GM23338 (cell line): Measurements from ENCODE around the gene YPEL3. TPM values are rescaled to one million over a fixed set of nuclear protein-coding genes. Genes with fewer than 3 reads are reported as not detected.
A peak's percentile ranks its signal among the peaks of the same experiment; 100 is the strongest.

Experiments used
- ATAC-seq: fragments of 200-7000 bp; cut with Tn5 transposase; 3 replicates; pipeline ENCODE4 v1.9.1; 2020
- DNase-seq: peaks from one replicate; pipeline ENCODE4 v3.0.0-alpha.2; 2015; ENCODE audit warnings: low spot score
- H2AFZ ChIP-seq: fragments of 200-600 bp; sonication (generic); 2 replicates; pipeline ENCODE4 v1.8.0; 2016; ENCODE audit warnings: antibody characterized with exemption, mild to moderate bottlenecking, moderate library complexity
- H3F3A ChIP-seq: fragments of 200-600 bp; sonication (generic); replicated peaks from 2 replicates; pipeline ENCODE4 v1.8.0; 2017; ENCODE audit warnings: antibody characterized with exemption, mixed run types, low read depth
- H3K27ac ChIP-seq: fragments of 200-600 bp; sonication (generic); 2 replicates; pipeline ENCODE4 v1.6.1; 2016; ENCODE audit warnings: low read depth
- H3K27me3 ChIP-seq: fragments of 200-600 bp; sonication (generic); 2 replicates; pipeline ENCODE4 v1.8.0; 2016; ENCODE audit warnings: mild to moderate bottlenecking, mixed run types, moderate library complexity; ENCODE audit not compliant: insufficient read depth
- H3K36me3 ChIP-seq: fragments of 200-600 bp; sonication (generic); 2 replicates; pipeline ENCODE4 v1.8.0; 2016; ENCODE audit warnings: mild to moderate bottlenecking; ENCODE audit not compliant: insufficient read depth
- H3K4me1 ChIP-seq: fragments of 200-600 bp; sonication (generic); 2 replicates; pipeline ENCODE4 v1.8.0; 2016; ENCODE audit warnings: mild to moderate bottlenecking, moderate library complexity; ENCODE audit not compliant: insufficient read depth
- H3K4me2 ChIP-seq: fragments of 200-600 bp; sonication (generic); 2 replicates; pipeline ENCODE4 v1.7.1; 2017; ENCODE audit warnings: mixed run types
- H3K4me3 ChIP-seq: fragments of 200-600 bp; sonication (generic); 2 replicates; pipeline ENCODE4 v1.6.1; 2016; ENCODE audit warnings: mixed run types
- H3K79me2 ChIP-seq: fragments of 200-600 bp; sonication (generic); replicated peaks from 2 replicates; pipeline ENCODE4 v1.8.0; 2017; ENCODE audit warnings: mild to moderate bottlenecking; ENCODE audit not compliant: insufficient read depth
- H3K9me2 ChIP-seq: fragments of 200-600 bp; sonication (generic); 2 replicates; pipeline ENCODE4 v1.8.0; 2017; ENCODE audit not compliant: insufficient read depth
- H4K20me1 ChIP-seq: fragments of 200-600 bp; sonication (generic); replicated peaks from 2 replicates; pipeline ENCODE4 v1.8.0; 2017; ENCODE audit warnings: mild to moderate bottlenecking; ENCODE audit not compliant: insufficient read depth
- H3K27ac Mint-ChIP-seq: 2 replicates; pipeline ENCODE4 v1.8.0; 2020; ENCODE audit warnings: inconsistent platforms, mild to moderate bottlenecking, moderate library complexity, mixed read lengths
- H3K27me3 Mint-ChIP-seq: 3 replicates; pipeline ENCODE4 v1.8.0; 2022; ENCODE audit warnings: low read depth, mild to moderate bottlenecking, moderate library complexity, mixed read lengths, inconsistent platforms; ENCODE audit not compliant: insufficient read depth, poor library complexity
- H3K36me3 Mint-ChIP-seq: 3 replicates; pipeline ENCODE4 v1.8.0; 2021; ENCODE audit warnings: low read depth, mild to moderate bottlenecking, inconsistent platforms, moderate library complexity, mixed read lengths
- H3K4me1 Mint-ChIP-seq: 3 replicates; pipeline ENCODE4 v1.8.0; 2020; ENCODE audit warnings: mild to moderate bottlenecking, inconsistent platforms, mixed read lengths
- H3K4me3 Mint-ChIP-seq: 3 replicates; pipeline ENCODE4 v1.8.0; 2021; ENCODE audit warnings: moderate library complexity, mild to moderate bottlenecking, inconsistent platforms, mixed read lengths
- H3K9me3 Mint-ChIP-seq: 3 replicates; pipeline ENCODE4 v1.8.0; 2020; ENCODE audit warnings: moderate library complexity, mild to moderate bottlenecking, inconsistent platforms, mixed read lengths
- CREB1 ChIP-seq: fragments of 250-450 bp; sonication (Bioruptor Pico); IDR thresholded peaks from 2 replicates; pipeline ENCODE4 v1.5.0; 2020; ENCODE audit warnings: low read depth, mild to moderate bottlenecking, moderate library complexity
- ETS1 ChIP-seq: IDR thresholded peaks from 2 replicates; pipeline ENCODE4 v1.6.1; 2016; ENCODE audit warnings: antibody characterized with exemption
- EZH2phosphoT487 ChIP-seq: fragments of 200-600 bp; sonication (generic); IDR thresholded peaks from one replicate; pipeline ENCODE4 v1.8.1; 2018; ENCODE audit warnings: antibody characterized with exemption; ENCODE audit not compliant: unreplicated experiment
- POLR2AphosphoS5 ChIP-seq: IDR thresholded peaks from 2 replicates; pipeline ENCODE4 v1.6.1; 2016; ENCODE audit warnings: antibody characterized with exemption, low read depth
- STAT1 ChIP-seq: IDR thresholded peaks from one replicate; pipeline ENCODE4 v1.6.1; 2016; ENCODE audit warnings: antibody characterized with exemption; ENCODE audit not compliant: unreplicated experiment
- ZNF114 ChIP-seq: fragments of 250-450 bp; sonication (Bioruptor Pico); IDR thresholded peaks from 2 replicates; pipeline ENCODE4 v1.5.0; 2020; ENCODE audit warnings: mild to moderate bottlenecking, moderate library complexity
- polyA plus RNA-seq: library from polyadenylated mRNA; unstranded; fragments of >200 nt; fragmentation: Nextera tagmentation; extraction: Ambion mirVana; gene quantifications from 2 replicates; pipeline ENCODE4 v1.2.1, GENCODE V29; 2016
- total RNA-seq: library from RNA; depleted of rRNA; stranded (reverse); fragments of >200 nt; shearing (Covaris generic); gene quantifications from 2 replicates; pipeline ENCODE4 v1.2.3, GENCODE V29; 2014
- TF ChIP-seq, protein P1 (sequence below), 2 experiments: fragments of 200-600 bp in 1 of 2; sonication (generic) in 1 of 2; conservative IDR thresholded peaks; 2 replicates each; pipeline versions ENCODE4 v1.5.1 to v1.6.1; 2016 to 2017; ENCODE audit warnings: antibody characterized with exemption in 2 of 2, low read depth in 2 of 2, mild to moderate bottlenecking in 2 of 2, moderate library complexity in 1 of 2
- TF ChIP-seq, protein P2 (sequence below): IDR thresholded peaks from one replicate; pipeline ENCODE4 v1.6.1; 2018; ENCODE audit warnings: antibody characterized with exemption; ENCODE audit not compliant: unreplicated experiment

The YPEL3 gene
- total and polyA plus RNA-seq, 2 experiments from 2014 or later: 27.8 to 86.1 TPM

- ATAC-seq (no peak), DNase-seq (no peak)
- H3K36me3 ChIP-seq: no peaks in the 10 kb centered on the region
- Mint-ChIP-seq H3K36me3 (no peaks in the 10 kb centered on the region), H3K9me3 (no peaks in the 10 kb centered on the region; the same call in 2 of the 3 replicates), H3K4me3 (no peak overlapping the region), H3K27ac (no peak overlapping the region), H3K4me1 (peaks cover 13% of the 10 kb centered on the region; the same call in 2 of the 3 replicates), H3K27me3 (peaks cover 14% of the 10 kb centered on the region)
- no peak overlapping the region for H2AFZ ChIP-seq
- TF ChIP-seq, protein P1, sequence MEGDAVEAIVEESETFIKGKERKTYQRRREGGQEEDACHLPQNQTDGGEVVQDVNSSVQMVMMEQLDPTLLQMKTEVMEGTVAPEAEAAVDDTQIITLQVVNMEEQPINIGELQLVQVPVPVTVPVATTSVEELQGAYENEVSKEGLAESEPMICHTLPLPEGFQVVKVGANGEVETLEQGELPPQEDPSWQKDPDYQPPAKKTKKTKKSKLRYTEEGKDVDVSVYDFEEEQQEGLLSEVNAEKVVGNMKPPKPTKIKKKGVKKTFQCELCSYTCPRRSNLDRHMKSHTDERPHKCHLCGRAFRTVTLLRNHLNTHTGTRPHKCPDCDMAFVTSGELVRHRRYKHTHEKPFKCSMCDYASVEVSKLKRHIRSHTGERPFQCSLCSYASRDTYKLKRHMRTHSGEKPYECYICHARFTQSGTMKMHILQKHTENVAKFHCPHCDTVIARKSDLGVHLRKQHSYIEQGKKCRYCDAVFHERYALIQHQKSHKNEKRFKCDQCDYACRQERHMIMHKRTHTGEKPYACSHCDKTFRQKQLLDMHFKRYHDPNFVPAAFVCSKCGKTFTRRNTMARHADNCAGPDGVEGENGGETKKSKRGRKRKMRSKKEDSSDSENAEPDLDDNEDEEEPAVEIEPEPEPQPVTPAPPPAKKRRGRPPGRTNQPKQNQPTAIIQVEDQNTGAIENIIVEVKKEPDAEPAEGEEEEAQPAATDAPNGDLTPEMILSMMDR (conservative IDR thresholded peaks at IDR 0.05; ENCODE audit: low read depth in 2 of 2): no peak
- TF ChIP-seq POLR2AphosphoS5 (no peak), CREB1 (no peak), ZNF114 (CRISPR knock-in tag) (no peak), ETS1 (no peak), STAT1 (no peak)
- TF ChIP-seq, protein P2, sequence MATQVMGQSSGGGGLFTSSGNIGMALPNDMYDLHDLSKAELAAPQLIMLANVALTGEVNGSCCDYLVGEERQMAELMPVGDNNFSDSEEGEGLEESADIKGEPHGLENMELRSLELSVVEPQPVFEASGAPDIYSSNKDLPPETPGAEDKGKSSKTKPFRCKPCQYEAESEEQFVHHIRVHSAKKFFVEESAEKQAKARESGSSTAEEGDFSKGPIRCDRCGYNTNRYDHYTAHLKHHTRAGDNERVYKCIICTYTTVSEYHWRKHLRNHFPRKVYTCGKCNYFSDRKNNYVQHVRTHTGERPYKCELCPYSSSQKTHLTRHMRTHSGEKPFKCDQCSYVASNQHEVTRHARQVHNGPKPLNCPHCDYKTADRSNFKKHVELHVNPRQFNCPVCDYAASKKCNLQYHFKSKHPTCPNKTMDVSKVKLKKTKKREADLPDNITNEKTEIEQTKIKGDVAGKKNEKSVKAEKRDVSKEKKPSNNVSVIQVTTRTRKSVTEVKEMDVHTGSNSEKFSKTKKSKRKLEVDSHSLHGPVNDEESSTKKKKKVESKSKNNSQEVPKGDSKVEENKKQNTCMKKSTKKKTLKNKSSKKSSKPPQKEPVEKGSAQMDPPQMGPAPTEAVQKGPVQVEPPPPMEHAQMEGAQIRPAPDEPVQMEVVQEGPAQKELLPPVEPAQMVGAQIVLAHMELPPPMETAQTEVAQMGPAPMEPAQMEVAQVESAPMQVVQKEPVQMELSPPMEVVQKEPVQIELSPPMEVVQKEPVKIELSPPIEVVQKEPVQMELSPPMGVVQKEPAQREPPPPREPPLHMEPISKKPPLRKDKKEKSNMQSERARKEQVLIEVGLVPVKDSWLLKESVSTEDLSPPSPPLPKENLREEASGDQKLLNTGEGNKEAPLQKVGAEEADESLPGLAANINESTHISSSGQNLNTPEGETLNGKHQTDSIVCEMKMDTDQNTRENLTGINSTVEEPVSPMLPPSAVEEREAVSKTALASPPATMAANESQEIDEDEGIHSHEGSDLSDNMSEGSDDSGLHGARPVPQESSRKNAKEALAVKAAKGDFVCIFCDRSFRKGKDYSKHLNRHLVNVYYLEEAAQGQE: no peak
- no peak overlapping the region for H3K4me3 ChIP-seq
- no peaks in the 10 kb centered on the region for H3K9me2 ChIP-seq
- no peak overlapping the region for H3K4me2 ChIP-seq
- H4K20me1 ChIP-seq: no peaks in the 10 kb centered on the region
- no peak overlapping the region for H3K27ac ChIP-seq
- no peaks in the 10 kb centered on the region for H3K79me2 ChIP-seq
- H3K27me3 ChIP-seq: no peaks in the 10 kb centered on the region
- peaks cover 7% of the 10 kb centered on the region; the same call in 1 of the 2 replicates for H3K4me1 ChIP-seq
- H3F3A ChIP-seq: peaks cover 17% of the 10 kb centered on the region
Measured at GRCh38 chr16:30060346-30060745, 35.7 kb downstream of the YPEL3 start.

- H3K36me3 Mint-ChIP-seq: no peaks in the 10 kb centered on the region
- Histone ChIP-seq H3K27ac (no peak overlapping the region), H3K4me2 (peak overlapping the region; percentile 26; the same call in 1 of the 2 replicates), H4K20me1 (no peaks in the 10 kb centered on the region), H3K4me3 (no peak overlapping the region), H3K9me2 (no peaks in the 10 kb centered on the region), H2AFZ (no peak overlapping the region; the same call in 1 of the 2 replicates), H3K79me2 (no peaks in the 10 kb centered on the region), H3K27me3 (0 out of 2 replicates have a peak, but pooled peaks cover 6% of the 10 kb centered on the region), H3K36me3 (no peaks in the 10 kb centered on the region), H3K4me1 (peaks cover 6% of the 10 kb centered on the region; the same call in 1 of the 2 replicates), H3F3A (peaks cover 8% of the 10 kb centered on the region)
- H3K27ac Mint-ChIP-seq: no peak overlapping the region
- peak overlapping the region; percentile 61; the same call in 2 of the 3 replicates for H3K4me3 Mint-ChIP-seq
- DNase-seq (peak; percentile 88), ATAC-seq (peak; percentile 94)
- TF ChIP-seq EZH2phosphoT487: no peak
- TF ChIP-seq, protein P1 (conservative IDR thresholded peaks at IDR 0.05; ENCODE audit: low read depth in 2 of 2): peak; percentile 68 to 88
- no peaks in the 10 kb centered on the region for H3K9me3 Mint-ChIP-seq
- H3K4me1 Mint-ChIP-seq: peaks cover 14% of the 10 kb centered on the region
- H3K27me3 Mint-ChIP-seq: peaks cover 21% of the 10 kb centered on the region
Measured at GRCh38 chr16:30054959-30055553, 41.0 kb downstream of the YPEL3 start.
